Measurements from ENCODE around the gene LYL1. TPM values are rescaled to one million over a fixed set of nuclear protein-coding genes. Genes with fewer than 3 reads are reported as not detected.

Gene LYL1
- total and polyA plus RNA-seq, 2 of the 13 experiments (the other 11 are each of a cell fraction or from before 2014, with no cell fraction given) = 0.75 to 0.92 TPM

GRCh38 chr19:13051557-13052165 lies 51.0 kb downstream of the LYL1 start (continued):
- no peak for TF ChIP-seq POGZ (CRISPR knock-in tag; IDR thresholded peaks at IDR 0.05)
- TF ChIP-seq TGIF2 (CRISPR knock-in tag; IDR thresholded peaks at IDR 0.05) = no peak
- TF ChIP-seq CREB1 (IDR thresholded peaks at IDR 0.05) = no peak
- no peak for TF ChIP-seq CREB1 (CRISPR knock-in tag; IDR thresholded peaks at IDR 0.05)
- no peak for TF ChIP-seq ZNF510 (CRISPR knock-in tag; IDR thresholded peaks at IDR 0.05; ENCODE audit: low read depth)
- no peak for TF ChIP-seq MXD3 (CRISPR knock-in tag; IDR thresholded peaks at IDR 0.05)
- no peak for TF ChIP-seq ZNF383 (CRISPR knock-in tag; IDR thresholded peaks at IDR 0.05; ENCODE audit: borderline replicate concordance)
- no peak for TF ChIP-seq ZHX2 (IDR thresholded peaks at IDR 0.05; ENCODE audit: low read depth)
- TF ChIP-seq ZHX2 (CRISPR knock-in tag; IDR thresholded peaks at IDR 0.05; ENCODE audit: borderline replicate concordance) = no peak
- no peak for TF ChIP-seq CHD2 (IDR thresholded peaks at IDR 0.05; ENCODE audit: low read depth, low read length)
- TF ChIP-seq ZNF513 (CRISPR knock-in tag; conservative IDR thresholded peaks at IDR 0.05) = no peak
- TF ChIP-seq AKAP8 (CRISPR knock-in tag; IDR thresholded peaks at IDR 0.05) = no peak
- TF ChIP-seq DDIT3 (CRISPR knock-in tag; IDR thresholded peaks at IDR 0.05) = no peak
- no peak for TF ChIP-seq ZBTB26 (CRISPR knock-in tag; IDR thresholded peaks at IDR 0.05; ENCODE audit: borderline replicate concordance)
- TF ChIP-seq ZNF44 (CRISPR knock-in tag; IDR thresholded peaks at IDR 0.05) = no peak
- no peak for TF ChIP-seq UBTF (CRISPR knock-in tag; IDR thresholded peaks at IDR 0.05)
- TF ChIP-seq ZNF891 (CRISPR knock-in tag; IDR thresholded peaks at IDR 0.05) = no peak
- no peak for TF ChIP-seq ZNF75D (CRISPR knock-in tag; IDR thresholded peaks at IDR 0.05; ENCODE audit: borderline replicate concordance)
